Measurements from ENCODE around the gene DZANK1.

The DZANK1 gene

GRCh38 chr20:18431206-18431605 is 35.6 kb downstream of the DZANK1 start:
- Histone ChIP-seq H3K4me3 (ENCODE audit: insufficient read depth, low read length, poor library complexity, severe bottlenecking) (no peak overlapping the region), H3F3A (ENCODE audit: insufficient read depth) (no peaks in the 10 kb centered on the region), H3K27me3 (ENCODE audit: low read length) (no peaks in the 10 kb centered on the region), H3K9me3 (ENCODE audit: insufficient read depth, low read length) (no peaks in the 10 kb centered on the region), H3K4me2 (ENCODE audit: low read depth, low read length, poor library complexity, severe bottlenecking) (no peak overlapping the region), H3K36me3 (ENCODE audit: low read length) (no peaks in the 10 kb centered on the region), H3K27ac (ENCODE audit: low read depth, low read length) (no peak overlapping the region), H3K79me2 (ENCODE audit: insufficient read depth, low read length) (no peaks in the 10 kb centered on the region), H4K20me1 (ENCODE audit: low read depth, low read length) (no peaks in the 10 kb centered on the region), H3K9me2 (replicated peaks; ENCODE audit: insufficient read depth, low read length) (no peaks in the 10 kb centered on the region), H3K9ac (ENCODE audit: low read length) (no peak overlapping the region), H2AFZ (ENCODE audit: low read depth, low read length, severe bottlenecking) (no peak overlapping the region)
- TF ChIP-seq EZH2phosphoT487 (conservative IDR thresholded peaks at IDR 0.05; ENCODE audit: low read length), result no peak
- no peak for TF ChIP-seq CTCF (IDR thresholded peaks at IDR 0.05; ENCODE audit: insufficient read depth, low read length, poor library complexity, severe bottlenecking)

- no peak overlapping the region for H3K9ac ChIP-seq (ENCODE audit: low read length)
- H3K4me2 ChIP-seq (ENCODE audit: low read depth, low read length, poor library complexity, severe bottlenecking), result no peak overlapping the region
- H3K9me3 ChIP-seq (ENCODE audit: insufficient read depth, low read length), result no peaks in the 10 kb centered on the region
- no peak overlapping the region for H3K4me3 ChIP-seq (ENCODE audit: insufficient read depth, low read length, poor library complexity, severe bottlenecking)
- H3K27ac ChIP-seq (ENCODE audit: low read depth, low read length), result no peak overlapping the region
- H3K36me3 ChIP-seq (ENCODE audit: low read length), result no peaks in the 10 kb centered on the region
- H3K79me2 ChIP-seq (ENCODE audit: insufficient read depth, low read length), result no peaks in the 10 kb centered on the region
- no peaks in the 10 kb centered on the region for H3K9me2 ChIP-seq (replicated peaks; ENCODE audit: insufficient read depth, low read length)
- no peaks in the 10 kb centered on the region for H3K27me3 ChIP-seq (ENCODE audit: low read length)
- TF ChIP-seq EZH2phosphoT487 (conservative IDR thresholded peaks at IDR 0.05; ENCODE audit: low read length) (no peak), CTCF (IDR thresholded peaks at IDR 0.05; ENCODE audit: insufficient read depth, low read length, poor library complexity, severe bottlenecking) (no peak)
- H3F3A ChIP-seq (ENCODE audit: insufficient read depth), result no peaks in the 10 kb centered on the region
- no peaks in the 10 kb centered on the region for H4K20me1 ChIP-seq (ENCODE audit: low read depth, low read length)
- no peak overlapping the region for H2AFZ ChIP-seq (ENCODE audit: low read depth, low read length, severe bottlenecking)
Measured at GRCh38 chr20:18430172-18430826, 36.5 kb downstream of the DZANK1 start.

- no peak for TF ChIP-seq CTCF (IDR thresholded peaks at IDR 0.05; ENCODE audit: insufficient read depth, low read length, poor library complexity, severe bottlenecking)
- no peak overlapping the region for H3K4me2 ChIP-seq (ENCODE audit: low read depth, low read length, poor library complexity, severe bottlenecking)
- H3K9me3 ChIP-seq (ENCODE audit: insufficient read depth, low read length), result no peaks in the 10 kb centered on the region
- H3K4me3 ChIP-seq (ENCODE audit: insufficient read depth, low read length, poor library complexity, severe bottlenecking), result no peak overlapping the region
- no peaks in the 10 kb centered on the region for H3K9me2 ChIP-seq (replicated peaks; ENCODE audit: insufficient read depth, low read length)
- H3K27me3 ChIP-seq (ENCODE audit: low read length), result no peaks in the 10 kb centered on the region
- no peaks in the 10 kb centered on the region for H4K20me1 ChIP-seq (ENCODE audit: low read depth, low read length)
- H3K9ac ChIP-seq (ENCODE audit: low read length), result no peak overlapping the region
- no peaks in the 10 kb centered on the region for H3F3A ChIP-seq (ENCODE audit: insufficient read depth)
- no peak overlapping the region for H2AFZ ChIP-seq (ENCODE audit: low read depth, low read length, severe bottlenecking)
- H3K36me3 ChIP-seq (ENCODE audit: low read length), result no peaks in the 10 kb centered on the region
- no peak overlapping the region for H3K27ac ChIP-seq (ENCODE audit: low read depth, low read length)
- H3K79me2 ChIP-seq (ENCODE audit: insufficient read depth, low read length), result no peaks in the 10 kb centered on the region
Measured at GRCh38 chr20:18428490-18429173, 38.2 kb downstream of the DZANK1 start.
